Lower leg skin (tissue), 3 donors: ENCODE results near the gene MYO1E.

ENCODE experiments used
- CTCF ChIP-seq, 3 donors: fragments of 450-650 bp; IDR thresholded peaks; one replicate each; pipeline ENCODE4 v1.5.1; 2016; ENCODE audit warnings: antibody characterized with exemption in 3 of 3, mild to moderate bottlenecking in 3 of 3, moderate library complexity in 2 of 3
- POLR2A ChIP-seq, 2 donors: fragments of 450-650 bp; IDR thresholded peaks; one replicate each; pipeline ENCODE4 v1.6.1; 2016 to 2017; ENCODE audit warnings: antibody characterized with exemption in 2 of 2, mild to moderate bottlenecking in 1 of 2, moderate library complexity in 1 of 2

- no peak for TF ChIP-seq POLR2A (IDR thresholded peaks at IDR 0.05)
- no peak for TF ChIP-seq CTCF (IDR thresholded peaks at IDR 0.05)
These were observed 278.6 kb downstream of the MYO1E start for GRCh38 chr15:59094077-59094476.
